Measurements from ENCODE around the gene RNF34.
A peak's percentile ranks its signal among the peaks of the same experiment; 100 is the strongest.

The RNF34 gene

GRCh38 chr12:121451961-121452339, 52.0 kb downstream of the RNF34 start:
- H3K36me3 Mint-ChIP-seq (ENCODE audit: low read depth): peaks cover 18% of the 10 kb centered on the region
- TF ChIP-seq, protein P1, sequence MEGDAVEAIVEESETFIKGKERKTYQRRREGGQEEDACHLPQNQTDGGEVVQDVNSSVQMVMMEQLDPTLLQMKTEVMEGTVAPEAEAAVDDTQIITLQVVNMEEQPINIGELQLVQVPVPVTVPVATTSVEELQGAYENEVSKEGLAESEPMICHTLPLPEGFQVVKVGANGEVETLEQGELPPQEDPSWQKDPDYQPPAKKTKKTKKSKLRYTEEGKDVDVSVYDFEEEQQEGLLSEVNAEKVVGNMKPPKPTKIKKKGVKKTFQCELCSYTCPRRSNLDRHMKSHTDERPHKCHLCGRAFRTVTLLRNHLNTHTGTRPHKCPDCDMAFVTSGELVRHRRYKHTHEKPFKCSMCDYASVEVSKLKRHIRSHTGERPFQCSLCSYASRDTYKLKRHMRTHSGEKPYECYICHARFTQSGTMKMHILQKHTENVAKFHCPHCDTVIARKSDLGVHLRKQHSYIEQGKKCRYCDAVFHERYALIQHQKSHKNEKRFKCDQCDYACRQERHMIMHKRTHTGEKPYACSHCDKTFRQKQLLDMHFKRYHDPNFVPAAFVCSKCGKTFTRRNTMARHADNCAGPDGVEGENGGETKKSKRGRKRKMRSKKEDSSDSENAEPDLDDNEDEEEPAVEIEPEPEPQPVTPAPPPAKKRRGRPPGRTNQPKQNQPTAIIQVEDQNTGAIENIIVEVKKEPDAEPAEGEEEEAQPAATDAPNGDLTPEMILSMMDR (IDR thresholded peaks at IDR 0.05; ENCODE audit: unreplicated experiment in 3 of 3): no peak
- no peaks in the 10 kb centered on the region for H3K9me3 Mint-ChIP-seq
- peak overlapping the region; percentile 10 to 38 (median 32) for H3K4me3 Mint-ChIP-seq
- H3K4me1 Mint-ChIP-seq: peaks cover 17% of the 10 kb centered on the region
- no peaks in the 10 kb centered on the region for H3K27me3 Mint-ChIP-seq (ENCODE audit: low read depth)
- peak overlapping the region; percentile 48 to 82 (median 49) for H3K27ac Mint-ChIP-seq

GRCh38 chr12:121452340-121452984, 52.5 kb downstream of the RNF34 start:
- Mint-ChIP-seq H3K9me3 (no peaks in the 10 kb centered on the region), H3K27ac (peak overlapping the region; percentile 48 to 82 (median 49)), H3K4me3 (peak overlapping the region in 1 of 3 experiments; percentile 32), H3K36me3 (ENCODE audit: low read depth) (peaks cover 21% of the 10 kb centered on the region), H3K4me1 (peaks cover 17% of the 10 kb centered on the region), H3K27me3 (ENCODE audit: low read depth) (no peaks in the 10 kb centered on the region)
- TF ChIP-seq, protein P1 (IDR thresholded peaks at IDR 0.05; ENCODE audit: unreplicated experiment in 3 of 3): no peak

- Mint-ChIP-seq H3K9me3 (no peaks in the 10 kb centered on the region), H3K36me3 (ENCODE audit: low read depth) (peaks cover 22% of the 10 kb centered on the region), H3K27ac (no peak overlapping the region), H3K27me3 (ENCODE audit: low read depth) (no peaks in the 10 kb centered on the region), H3K4me3 (no peak overlapping the region), H3K4me1 (peaks cover 17% of the 10 kb centered on the region)
- TF ChIP-seq, protein P1 (IDR thresholded peaks at IDR 0.05; ENCODE audit: unreplicated experiment in 3 of 3): no peak
These were observed 53.1 kb downstream of the RNF34 start for GRCh38 chr12:121452985-121453360.

DNA sequence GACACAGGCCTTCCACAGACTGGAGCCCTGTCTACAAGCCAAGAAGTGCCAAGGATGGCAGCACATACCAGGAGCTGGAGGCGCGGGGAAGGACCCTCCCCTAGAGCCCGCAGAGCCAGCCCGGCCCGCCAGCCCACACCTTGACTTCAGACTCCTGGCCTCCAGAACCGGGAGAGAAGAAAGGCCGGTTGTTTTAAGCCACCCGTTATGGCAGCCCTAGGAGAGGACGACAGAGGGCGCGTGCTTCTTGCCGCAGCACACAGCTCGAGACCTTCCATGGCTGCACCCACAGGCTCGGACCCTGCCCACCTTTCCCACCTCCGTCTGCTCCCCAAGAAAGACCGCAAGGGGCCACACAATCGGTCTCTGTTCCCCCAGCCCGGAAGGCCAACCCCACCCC, 53.7 kb downstream of the RNF34 start:
- Mint-ChIP-seq H3K9me3 (no peaks in the 10 kb centered on the region), H3K4me3 (no peak overlapping the region), H3K4me1 (peaks cover 17% of the 10 kb centered on the region), H3K27me3 (ENCODE audit: low read depth) (no peaks in the 10 kb centered on the region), H3K36me3 (ENCODE audit: low read depth) (peaks cover 19% of the 10 kb centered on the region), H3K27ac (no peak overlapping the region)
- TF ChIP-seq, protein P1 (IDR thresholded peaks at IDR 0.05; ENCODE audit: unreplicated experiment in 3 of 3): no peak

DNA sequence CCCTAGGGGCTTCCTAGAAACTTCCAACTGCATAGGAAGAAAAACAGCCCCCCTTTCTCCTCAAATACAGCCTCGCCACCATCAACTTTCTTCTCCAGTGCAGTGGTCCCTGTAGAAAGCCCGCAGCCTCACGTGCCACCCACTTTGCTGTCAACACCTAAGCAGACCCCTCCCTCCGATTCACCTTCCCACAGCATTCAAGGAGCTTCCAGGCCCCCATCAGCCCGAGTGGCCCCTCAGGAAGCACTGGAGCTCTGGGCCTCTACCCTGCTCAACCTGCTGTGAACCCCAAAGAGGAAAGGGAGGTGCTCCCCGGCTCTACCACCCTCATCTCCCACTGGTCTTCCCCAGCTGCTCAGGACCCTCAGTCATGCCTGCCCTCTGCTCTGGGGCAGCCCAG, 55.0 kb downstream of the RNF34 start:
- Mint-ChIP-seq H3K36me3 (ENCODE audit: low read depth) (peaks cover 20% of the 10 kb centered on the region), H3K27me3 (ENCODE audit: low read depth) (no peaks in the 10 kb centered on the region), H3K4me3 (no peak overlapping the region), H3K9me3 (no peaks in the 10 kb centered on the region), H3K27ac (no peak overlapping the region), H3K4me1 (peaks cover 17% of the 10 kb centered on the region)
- TF ChIP-seq, protein P1 (IDR thresholded peaks at IDR 0.05; ENCODE audit: unreplicated experiment in 3 of 3): no peak

DNA sequence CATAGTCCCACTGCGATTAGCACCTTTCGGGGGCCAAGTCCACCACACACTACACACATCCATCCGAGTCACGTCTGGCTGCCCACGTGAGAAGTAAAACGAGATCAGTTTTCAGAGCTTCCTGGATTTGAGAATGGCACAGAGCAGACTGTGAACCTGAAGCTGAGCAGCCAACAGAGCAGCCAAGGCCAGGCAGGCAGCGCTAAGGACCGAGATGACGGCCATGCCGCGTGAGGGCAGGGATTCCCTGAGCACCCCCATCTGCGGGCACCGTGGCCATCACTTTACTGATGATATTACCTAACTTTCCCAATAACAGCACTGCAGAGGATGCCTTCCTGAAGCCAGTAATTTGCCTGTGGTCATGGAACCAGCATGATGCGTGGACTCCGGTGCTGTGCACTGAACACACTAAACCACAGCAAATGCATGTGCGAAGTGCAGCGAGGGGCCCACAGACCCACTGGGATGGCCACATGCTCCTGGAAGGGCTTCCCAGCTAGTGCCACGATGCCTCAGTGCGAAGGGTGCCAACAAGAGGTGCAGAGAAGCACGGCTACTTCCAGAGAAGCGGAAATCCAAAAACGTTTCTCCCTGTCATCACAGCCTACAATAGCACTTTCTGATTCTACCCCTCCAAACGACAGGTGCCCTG, 56.0 kb downstream of the RNF34 start:
- no peak overlapping the region for H3K4me3 Mint-ChIP-seq
- peaks cover 19% of the 10 kb centered on the region for H3K4me1 Mint-ChIP-seq
- H3K9me3 Mint-ChIP-seq: no peaks in the 10 kb centered on the region
- H3K36me3 Mint-ChIP-seq (ENCODE audit: low read depth): peaks cover 27% of the 10 kb centered on the region
- no peak overlapping the region for H3K27ac Mint-ChIP-seq
- no peaks in the 10 kb centered on the region for H3K27me3 Mint-ChIP-seq (ENCODE audit: low read depth)
- TF ChIP-seq, protein P1 (IDR thresholded peaks at IDR 0.05; ENCODE audit: unreplicated experiment in 3 of 3): no peak

Data from nephron (organoid).